GM19438 (cell line): Measurements from ENCODE around the gene SFRP4.
"Not testable (repeated sequence)": the region's sequence is repeated elsewhere in the genome, so short reads cannot be mapped to it uniquely, and the experiment has no call there.

Experiments
- ATAC-seq: cut with Tn5 transposase; IDR thresholded peaks from one replicate; pipeline ENCODE4 v1.9.1; 2021; ENCODE audit warnings: low read depth; ENCODE audit not compliant: unreplicated experiment

SFRP4 gene

GRCh38 chr7:37916673-37917660 is at the start of gene SFRP4:
TSS of gene SFRP4 (minus strand) at chr7:37916817. CDS start at chr7:37916537, 280 bp downstream.
- no peak for ATAC-seq

GRCh38 chr7:37964196-37964595 is 47.6 kb upstream of the SFRP4 start:
- ATAC-seq, result no peak

GRCh38 chr7:37961251-37961650 is 44.6 kb upstream of the SFRP4 start:
- ATAC-seq, result no peak

- no peak for ATAC-seq
Observed at GRCh38 chr7:37960483-37960882, 43.9 kb upstream of the SFRP4 start.

- no peak for ATAC-seq
Observed at GRCh38 chr7:37957221-37957970, 40.8 kb upstream of the SFRP4 start.

GRCh38 chr7:37956791-37957190 is 40.2 kb upstream of the SFRP4 start:
- ATAC-seq, result no peak

GRCh38 chr7:37954217-37954616 is 37.6 kb upstream of the SFRP4 start:
- not testable (repeated sequence) for ATAC-seq

GRCh38 chr7:37952240-37952639 is 35.6 kb upstream of the SFRP4 start:
- ATAC-seq, result no peak

GRCh38 chr7:37947941-37948210 is 31.3 kb upstream of the SFRP4 start:
- ATAC-seq, result no peak

- ATAC-seq, result no peak
Observed at GRCh38 chr7:37947138-37947940, 30.7 kb upstream of the SFRP4 start.

GRCh38 chr7:37945336-37945735 is 28.7 kb upstream of the SFRP4 start:
- ATAC-seq, result no peak

GRCh38 chr7:37944737-37945054 is 28.1 kb upstream of the SFRP4 start:
- no peak for ATAC-seq

- no peak for ATAC-seq
Observed at GRCh38 chr7:37943905-37944736, 27.5 kb upstream of the SFRP4 start.

- no peak for ATAC-seq
Observed at GRCh38 chr7:37942934-37943610, 26.5 kb upstream of the SFRP4 start.

- ATAC-seq, result no peak
Observed at GRCh38 chr7:37933018-37933566, 16.5 kb upstream of the SFRP4 start.

GRCh38 chr7:37932543-37932942 is 15.9 kb upstream of the SFRP4 start:
- no peak for ATAC-seq

GRCh38 chr7:37930226-37930948 is 13.8 kb upstream of the SFRP4 start:
- ATAC-seq, result no peak

GRCh38 chr7:37928878-37929277 is 12.3 kb upstream of the SFRP4 start:
- no peak for ATAC-seq
